GM08714 (cell line): ENCODE data around the gene ADGRV1.

ENCODE experiments used
- H3K4me3 ChIP-seq: fragments of 200-500 bp; sonication (Bioruptor generic); 2 replicates; pipeline ENCODE4 v1.5.1; 2014; ENCODE audit warnings: mild to moderate bottlenecking, low read length, inconsistent platforms
- ZNF274 ChIP-seq: IDR thresholded peaks from 2 replicates; pipeline ENCODE4 v1.6.1; 2012; ENCODE audit warnings: mild to moderate bottlenecking, low read depth, low read length

Gene ADGRV1

DNA sequence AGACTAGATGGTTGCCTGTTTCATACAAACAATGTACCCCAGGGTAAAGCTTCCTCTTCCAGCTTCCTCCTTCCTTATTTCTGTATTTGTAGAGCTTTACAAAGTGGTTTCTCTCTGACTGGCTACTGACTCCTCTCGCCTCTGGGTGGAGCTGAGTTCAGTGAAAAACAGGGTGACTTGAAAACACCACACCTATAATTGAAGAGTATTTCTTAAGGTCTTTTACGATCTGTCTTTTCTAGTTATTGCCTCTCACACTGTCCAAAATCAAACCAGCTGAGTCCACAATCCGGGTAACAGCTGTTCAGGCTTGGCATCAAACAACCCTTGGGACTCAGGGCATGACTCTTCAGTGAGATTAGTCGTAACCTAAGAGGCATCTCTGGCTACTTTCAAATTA lies 624.2 kb downstream of the ADGRV1 start:
- TF ChIP-seq ZNF274: no peak
- no peak overlapping the region for H3K4me3 ChIP-seq

DNA sequence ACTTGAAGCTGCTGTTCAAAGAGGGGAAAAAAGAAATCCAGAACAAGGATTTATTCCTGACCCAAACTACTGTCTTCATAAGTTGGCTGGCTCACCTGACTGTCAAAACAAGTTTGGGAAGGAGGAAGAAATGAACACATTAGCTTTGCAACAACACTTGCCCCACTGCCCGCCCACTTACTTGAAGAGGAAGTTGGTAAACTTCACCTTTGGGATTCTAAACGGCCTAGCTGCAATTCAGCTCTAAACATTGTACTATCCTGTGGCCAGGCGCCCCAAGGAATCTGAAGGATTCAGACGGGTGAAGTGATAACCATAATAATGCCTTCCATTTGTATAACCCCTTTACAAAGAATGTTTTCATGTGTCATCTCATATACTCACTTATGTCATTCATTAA lies 625.1 kb downstream of the ADGRV1 start:
- no peak overlapping the region for H3K4me3 ChIP-seq
- no peak for TF ChIP-seq ZNF274

DNA sequence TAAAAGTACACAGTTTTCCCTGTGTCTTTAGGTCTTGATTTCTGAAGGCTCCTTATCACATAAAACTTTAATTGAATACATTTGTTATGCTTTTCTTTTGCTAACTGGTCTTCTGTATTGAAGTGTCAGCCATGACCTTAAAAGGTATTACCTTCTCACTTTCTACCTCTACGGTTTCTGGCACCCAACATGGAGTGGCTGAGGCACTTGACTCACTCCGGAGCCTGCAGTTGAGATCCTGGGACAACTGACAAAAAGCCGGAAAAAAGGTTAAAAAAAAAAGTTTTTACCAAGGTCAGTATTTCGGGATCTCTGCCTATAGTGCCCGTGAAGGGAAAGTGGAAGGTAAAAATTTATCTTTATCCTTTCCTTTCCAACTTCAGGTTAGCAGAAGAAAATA lies 627.5 kb downstream of the ADGRV1 start:
- no peak for TF ChIP-seq ZNF274
- H3K4me3 ChIP-seq: no peak overlapping the region

- TF ChIP-seq ZNF274: no peak
- H3K4me3 ChIP-seq: no peak overlapping the region
These were observed 628.4 kb downstream of the ADGRV1 start for GRCh38 chr5:91187032-91187431.

DNA sequence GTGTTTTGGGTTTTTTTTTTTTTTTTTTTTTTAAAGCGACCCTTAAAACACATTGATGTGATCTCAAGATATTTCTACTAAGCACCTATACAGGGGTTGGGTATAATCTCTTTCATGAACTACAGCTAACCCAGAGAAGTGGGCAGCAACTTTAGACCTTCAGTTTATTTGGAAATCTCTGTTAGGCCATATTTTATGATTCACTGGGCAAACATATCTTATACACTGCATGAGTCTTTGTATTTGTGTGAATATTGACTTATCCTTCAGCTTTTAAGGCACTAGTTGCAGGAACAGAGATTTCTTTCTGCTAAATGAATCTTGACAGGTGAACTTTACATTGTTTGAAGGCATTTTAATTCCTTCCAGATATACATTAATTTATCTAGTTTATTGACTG lies 630.2 kb downstream of the ADGRV1 start:
- no peak for TF ChIP-seq ZNF274

GRCh38 chr5:91189480-91190313 lies 631.1 kb downstream of the ADGRV1 start:
- no peak for TF ChIP-seq ZNF274

More for the DNA sequence above, 630.2 kb downstream of the ADGRV1 start:
- H3K4me3 ChIP-seq: no peak overlapping the region

GRCh38 chr5:91190314-91190690 lies 631.7 kb downstream of the ADGRV1 start:
- TF ChIP-seq ZNF274: no peak
- H3K4me3 ChIP-seq: no peak overlapping the region

More at GRCh38 chr5:91189480-91190313, 631.1 kb downstream of the ADGRV1 start:
- no peak overlapping the region for H3K4me3 ChIP-seq

DNA sequence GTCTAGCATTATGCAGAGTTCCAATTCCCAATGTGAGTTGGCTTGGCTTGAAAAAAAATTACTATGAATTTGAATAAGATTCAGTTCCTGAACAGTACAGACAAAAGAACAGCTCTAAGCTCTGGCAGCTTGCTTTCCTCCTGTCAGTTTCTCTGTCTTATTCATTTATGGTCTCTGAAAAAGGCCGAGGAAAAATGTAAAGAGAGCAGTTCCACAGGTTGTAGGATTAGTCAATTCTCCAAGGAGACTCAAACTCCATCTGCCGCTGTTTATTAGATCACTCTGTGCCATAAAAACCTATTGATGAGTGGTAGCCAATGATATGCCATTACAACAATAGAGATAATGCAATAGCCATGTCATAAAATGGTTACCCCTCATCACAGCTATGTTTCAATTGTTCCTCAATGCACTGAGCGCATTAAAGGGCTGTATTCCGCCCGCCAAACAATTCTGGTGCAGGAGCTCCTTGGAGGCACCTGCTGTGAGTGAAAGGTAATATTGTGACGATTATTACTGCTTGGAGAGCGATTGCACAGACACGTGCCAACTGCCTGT lies 636.3 kb downstream of the ADGRV1 start:
- TF ChIP-seq ZNF274: no peak

DNA sequence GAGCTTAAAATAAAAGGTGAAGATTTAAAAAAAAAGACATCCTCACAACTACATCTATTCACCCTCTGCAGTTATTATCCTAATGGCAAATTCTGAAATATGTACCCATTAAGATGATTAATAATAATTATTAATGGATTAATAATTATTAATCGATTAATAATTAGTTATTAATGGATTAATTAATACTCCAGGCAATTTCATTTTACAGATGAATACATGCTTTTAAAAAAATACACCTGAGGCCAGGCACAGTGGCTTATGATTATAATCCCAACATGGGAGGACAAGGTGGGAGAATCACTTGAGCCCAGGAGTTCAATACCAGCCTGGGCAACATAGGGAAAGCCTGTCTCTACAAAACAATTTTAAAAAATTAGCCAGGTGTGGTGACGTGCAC lies 642.1 kb downstream of the ADGRV1 start:
- no peak for TF ChIP-seq ZNF274
- no peak overlapping the region for H3K4me3 ChIP-seq

More for the DNA sequence above, 636.3 kb downstream of the ADGRV1 start:
- H3K4me3 ChIP-seq: no peak overlapping the region

DNA sequence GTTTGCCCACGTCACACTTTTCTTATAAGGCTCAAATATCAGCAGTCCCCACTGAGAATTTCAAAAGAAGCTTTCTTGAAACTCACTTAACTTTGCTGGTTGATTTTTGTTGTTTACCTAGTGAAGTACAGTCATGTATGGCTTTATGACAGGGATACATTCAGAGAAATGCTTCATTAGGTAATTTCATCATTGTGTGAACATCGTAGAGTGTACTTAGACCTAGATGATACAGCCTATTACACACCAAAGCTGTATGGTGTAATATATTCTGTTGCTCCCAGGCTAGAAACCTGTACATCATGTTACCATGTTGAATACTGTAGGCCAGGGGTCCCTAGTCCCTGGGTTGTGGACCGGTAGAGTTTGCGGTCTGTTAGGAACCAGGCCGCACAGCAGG lies 647.5 kb downstream of the ADGRV1 start:
- H3K4me3 ChIP-seq: no peak overlapping the region
- no peak for TF ChIP-seq ZNF274

GRCh38 chr5:91206734-91207133 lies 648.1 kb downstream of the ADGRV1 start:
- TF ChIP-seq ZNF274: no peak
- H3K4me3 ChIP-seq: no peak overlapping the region

DNA sequence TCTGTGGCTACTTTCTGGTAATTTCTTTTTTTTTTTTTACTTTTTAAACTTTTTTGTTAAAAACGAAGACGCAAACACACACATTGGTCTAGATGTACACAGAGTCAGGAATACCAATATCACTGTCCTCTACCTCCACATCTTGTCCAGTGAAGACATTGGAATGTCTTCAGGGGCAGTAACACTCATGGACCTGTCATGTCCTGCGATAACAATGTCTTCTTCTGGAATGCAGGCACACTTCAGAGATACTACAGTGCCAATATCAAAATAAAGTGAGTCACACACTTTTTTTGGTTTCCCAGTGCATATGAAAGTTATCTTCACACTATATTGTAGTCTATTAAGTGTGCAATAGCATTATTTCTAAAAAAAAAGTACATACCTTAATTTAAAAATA lies 648.7 kb downstream of the ADGRV1 start:
- no peak overlapping the region for H3K4me3 ChIP-seq
- TF ChIP-seq ZNF274: no peak

GRCh38 chr5:91211997-91212713 lies 653.6 kb downstream of the ADGRV1 start:
- no peak overlapping the region for H3K4me3 ChIP-seq
- TF ChIP-seq ZNF274: no peak

- no peak for TF ChIP-seq ZNF274
- H3K4me3 ChIP-seq: no peak overlapping the region
These were observed 654.1 kb downstream of the ADGRV1 start for GRCh38 chr5:91212714-91213092.
